ENCODE results near the gene RESF1. TPM values are rescaled to one million over a fixed set of nuclear protein-coding genes. Genes with fewer than 3 reads are reported as not detected.
"Not testable (repeated sequence)": the region's sequence is repeated elsewhere in the genome, so short reads cannot be mapped to it uniquely, and the experiment has no call there.

The RESF1 gene
- polyA plus RNA-seq, 6 donors from 2014 or later: 38.6 to 242 (median 117) TPM

- Mint-ChIP-seq H3K27ac (peak overlapping the region in 2 of 6 donors; percentile 53 to 75), H3K4me3 (peak overlapping the region in 2 of 8 donors; percentile 17 to 52), H3K4me1 (peaks cover 30 to 38% (median 36%) of the 10 kb centered on the region in 3 donors), H3K9me3 (peaks cover 8 to 47% (median 18%) of the 10 kb centered on the region in 7 donors), H3K36me3 (peaks cover 28 to 41% of the 10 kb centered on the region in 2 donors)
- H3K27me3 Mint-ChIP-seq; ATAC-seq (ENCODE audit: low read depth in 2 of 2); DNase-seq: not testable (repeated sequence)
These were observed 10.4 kb upstream of the RESF1 start for GRCh38 chr12:31948697-31949359.

- H3K27me3 Mint-ChIP-seq: no peaks in the 10 kb centered on the region
- peaks cover 4 to 41% (median 12%) of the 10 kb centered on the region in 7 donors for H3K9me3 Mint-ChIP-seq
- H3K4me1 Mint-ChIP-seq: peaks cover 37 to 44% (median 44%) of the 10 kb centered on the region in 3 donors
- peak overlapping the region in 3 of 8 donors; percentile 9 to 75 (median 23) for H3K4me3 Mint-ChIP-seq
- H3K36me3 Mint-ChIP-seq: peaks cover 28 to 31% of the 10 kb centered on the region in 2 donors
- no peak for DNase-seq
- ATAC-seq (ENCODE audit: low read depth in 2 of 2): peak in 1 of 2 donors; percentile 27
- peak overlapping the region in 2 of 6 donors; percentile 53 to 58 for H3K27ac Mint-ChIP-seq
These were observed 9.1 kb upstream of the RESF1 start for GRCh38 chr12:31950088-31950487.

GRCh38 chr12:31950492-31950891 lies 8.7 kb upstream of the RESF1 start:
- Mint-ChIP-seq H3K9me3 (peaks cover 4 to 41% (median 12%) of the 10 kb centered on the region in 7 donors), H3K4me1 (peaks cover 41 to 48% (median 48%) of the 10 kb centered on the region in 3 donors), H3K27me3 (no peaks in the 10 kb centered on the region), H3K4me3 (peak overlapping the region in 6 of 8 donors; percentile 12 to 75 (median 42)), H3K27ac (peak overlapping the region in 3 of 6 donors; percentile 2 to 54 (median 53)), H3K36me3 (peaks cover 28 to 31% of the 10 kb centered on the region in 2 donors)
- no peak for DNase-seq
- no peak for ATAC-seq (ENCODE audit: low read depth in 2 of 2)

GRCh38 chr12:31951008-31951407 lies 8.2 kb upstream of the RESF1 start:
- DNase-seq (peak; percentile 4), ATAC-seq (ENCODE audit: low read depth in 2 of 2) (peak; percentile 70 to 72)
- Mint-ChIP-seq H3K9me3 (peaks cover 4 to 41% (median 12%) of the 10 kb centered on the region in 7 donors), H3K36me3 (peaks cover 25 to 31% of the 10 kb centered on the region in 2 donors), H3K4me3 (peak overlapping the region in 7 of 8 donors; percentile 19 to 69 (median 37)), H3K4me1 (peaks cover 43 to 52% (median 50%) of the 10 kb centered on the region in 3 donors), H3K27ac (peak overlapping the region in 5 of 6 donors; percentile 0 to 66 (median 12)), H3K27me3 (no peaks in the 10 kb centered on the region)

GRCh38 chr12:31951939-31952338 lies 7.3 kb upstream of the RESF1 start:
- peaks cover 4 to 41% (median 12%) of the 10 kb centered on the region in 7 donors for H3K9me3 Mint-ChIP-seq
- peak overlapping the region in 2 of 8 donors; percentile 1 to 50 for H3K4me3 Mint-ChIP-seq
- H3K27me3 Mint-ChIP-seq: no peaks in the 10 kb centered on the region
- ATAC-seq (ENCODE audit: low read depth in 2 of 2) (peak in 1 of 2 donors; percentile 23), DNase-seq (no peak)
- peaks cover 48 to 58% (median 57%) of the 10 kb centered on the region in 3 donors for H3K4me1 Mint-ChIP-seq
- no peak overlapping the region for H3K27ac Mint-ChIP-seq
- peaks cover 24 to 30% of the 10 kb centered on the region in 2 donors for H3K36me3 Mint-ChIP-seq

- H3K9me3 Mint-ChIP-seq: peaks cover under 1 to 38% (median 12%) of the 10 kb centered on the region in 7 donors
- H3K27ac Mint-ChIP-seq: peak overlapping the region in 2 of 6 donors; percentile 67 to 76
- H3K4me1 Mint-ChIP-seq: peaks cover 48 to 63% (median 61%) of the 10 kb centered on the region in 3 donors
- peaks cover 24 to 26% of the 10 kb centered on the region in 2 donors for H3K36me3 Mint-ChIP-seq
- no peak for DNase-seq
- H3K4me3 Mint-ChIP-seq: peak overlapping the region in 1 of 8 donors; percentile 1
- H3K27me3 Mint-ChIP-seq: no peaks in the 10 kb centered on the region
- no peak for ATAC-seq (ENCODE audit: low read depth in 2 of 2)
These were observed 6.8 kb upstream of the RESF1 start for GRCh38 chr12:31952418-31952817.

- ATAC-seq (ENCODE audit: low read depth in 2 of 2): no peak
- peak overlapping the region in 4 of 6 donors; percentile 24 to 77 (median 38) for H3K27ac Mint-ChIP-seq
- H3K36me3 Mint-ChIP-seq: peaks cover 6 to 11% of the 10 kb centered on the region in 2 donors
These were observed 4.0 kb upstream of the RESF1 start for GRCh38 chr12:31954925-31955858.

GRCh38 chr12:31958569-31959160 lies 550 bp upstream of the RESF1 start:
- no peaks in the 10 kb centered on the region for H3K27me3 Mint-ChIP-seq
- no peak for ATAC-seq (ENCODE audit: low read depth in 2 of 2)
- peak overlapping the region; percentile 83 to 96 (median 94) for H3K27ac Mint-ChIP-seq
- no peaks in the 10 kb centered on the region for H3K9me3 Mint-ChIP-seq
- DNase-seq: no peak
- peaks cover 4 to 9% of the 10 kb centered on the region in 2 donors for H3K36me3 Mint-ChIP-seq
- H3K4me1 Mint-ChIP-seq: peaks cover 54 to 80% (median 75%) of the 10 kb centered on the region in 3 donors
- peak overlapping the region; percentile 89 to 98 (median 95) for H3K4me3 Mint-ChIP-seq

More at GRCh38 chr12:31954925-31955858, 4.0 kb upstream of the RESF1 start:
- H3K4me3 Mint-ChIP-seq: peak overlapping the region in 5 of 8 donors; percentile 9 to 85 (median 61)
- H3K4me1 Mint-ChIP-seq: peaks cover 54 to 72% (median 66%) of the 10 kb centered on the region in 3 donors
- H3K9me3 Mint-ChIP-seq: peaks cover 0 to 16% (median 6%) of the 10 kb centered on the region in 7 donors
- H3K27me3 Mint-ChIP-seq: no peaks in the 10 kb centered on the region
- DNase-seq: no peak

- H3K4me3 Mint-ChIP-seq: peak overlapping the region; percentile 89 to 100 (median 98)
- peaks cover 0 to 6% (median 3%) of the 10 kb centered on the region in 7 donors for H3K9me3 Mint-ChIP-seq
- peak overlapping the region; percentile 95 to 98 (median 97) for H3K27ac Mint-ChIP-seq
- DNase-seq: peak; percentile 59
- H3K4me1 Mint-ChIP-seq: peaks cover 62 to 88% (median 80%) of the 10 kb centered on the region in 3 donors
- ATAC-seq (ENCODE audit: low read depth in 2 of 2): peak; percentile 61 to 65
- peaks cover 16 to 21% of the 10 kb centered on the region in 2 donors for H3K36me3 Mint-ChIP-seq
- H3K27me3 Mint-ChIP-seq: no peaks in the 10 kb centered on the region
These were observed 631 bp downstream of the RESF1 start for GRCh38 chr12:31959701-31960391.

- H3K36me3 Mint-ChIP-seq: peaks cover 25 to 31% of the 10 kb centered on the region in 2 donors
- no peak for ATAC-seq (ENCODE audit: low read depth in 2 of 2)
- H3K4me3 Mint-ChIP-seq: peak overlapping the region; percentile 89 to 100 (median 98)
- H3K27me3 Mint-ChIP-seq: no peaks in the 10 kb centered on the region
- peak overlapping the region in 3 of 6 donors; percentile 79 to 97 (median 95) for H3K27ac Mint-ChIP-seq
- peaks cover 61 to 90% (median 81%) of the 10 kb centered on the region in 3 donors for H3K4me1 Mint-ChIP-seq
- peaks cover 0 to 6% (median 3%) of the 10 kb centered on the region in 7 donors for H3K9me3 Mint-ChIP-seq
- no peak for DNase-seq
These were observed 1.9 kb downstream of the RESF1 start for GRCh38 chr12:31961137-31961536.

- peak overlapping the region; percentile 89 to 100 (median 98) for H3K4me3 Mint-ChIP-seq
These were observed 2.9 kb downstream of the RESF1 start for GRCh38 chr12:31962076-31962475.

GRCh38 chr12:31964280-31964679 lies 5.1 kb downstream of the RESF1 start:
- Mint-ChIP-seq H3K36me3 (peaks cover 25 to 32% of the 10 kb centered on the region in 2 donors), H3K9me3 (peaks cover 0 to 6% (median 3%) of the 10 kb centered on the region in 7 donors), H3K27ac (peak overlapping the region in 3 of 6 donors; percentile 33 to 83 (median 82)), H3K4me1 (peaks cover 63 to 90% (median 82%) of the 10 kb centered on the region in 3 donors), H3K27me3 (no peaks in the 10 kb centered on the region), H3K4me3 (peak overlapping the region; percentile 12 to 89 (median 60))
- no peak for DNase-seq
- no peak for ATAC-seq (ENCODE audit: low read depth in 2 of 2)

More at GRCh38 chr12:31962076-31962475, 2.9 kb downstream of the RESF1 start:
- Mint-ChIP-seq H3K27me3 (no peaks in the 10 kb centered on the region), H3K9me3 (peaks cover 0 to 6% (median 3%) of the 10 kb centered on the region in 7 donors), H3K27ac (peak overlapping the region in 1 of 6 donors; percentile 95), H3K36me3 (peaks cover 25 to 32% of the 10 kb centered on the region in 2 donors), H3K4me1 (peaks cover 66 to 93% (median 85%) of the 10 kb centered on the region in 3 donors)
- DNase-seq (no peak), ATAC-seq (ENCODE audit: low read depth in 2 of 2) (no peak)

Measured in naive B cell (primary cell).